ENCODE measurements around the gene PIGU. TPM values are rescaled to one million over a fixed set of nuclear protein-coding genes. Genes with fewer than 3 reads are reported as not detected.

The PIGU gene
- polyA plus RNA-seq, 1 donor from 2014 or later, result 35.8 TPM

DNA sequence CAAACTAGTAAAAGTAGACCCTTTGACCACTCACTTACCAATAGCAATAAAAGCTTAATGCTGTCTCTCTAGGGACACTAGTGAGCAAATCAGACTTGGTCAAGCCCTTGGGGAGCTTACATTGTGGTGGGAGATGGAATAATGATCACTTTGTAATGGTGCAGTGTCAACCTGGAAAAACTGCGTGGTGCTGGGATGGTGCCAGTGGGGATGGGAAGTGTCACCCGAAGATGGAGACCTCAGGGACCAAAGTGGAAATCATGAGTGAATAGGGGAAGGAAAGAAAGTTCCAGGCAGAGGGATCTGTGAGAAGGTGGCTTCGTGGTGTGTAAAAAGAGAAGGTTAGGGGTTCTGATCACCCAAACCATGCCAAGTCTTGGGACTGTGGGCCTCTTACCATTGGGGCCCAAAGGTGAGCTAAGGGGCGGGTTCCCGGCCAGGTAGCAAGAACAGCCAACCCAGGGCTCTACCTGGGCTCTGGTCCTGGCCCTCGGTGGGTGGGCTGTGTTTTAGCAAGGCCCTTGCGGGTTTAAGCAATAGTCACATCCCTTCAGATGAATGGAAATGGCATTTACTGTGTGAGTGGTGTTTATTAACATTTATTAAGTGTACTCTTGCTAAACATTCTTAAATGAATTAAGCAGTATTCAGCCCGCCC is 145.2 kb downstream of the PIGU start:
- no peak overlapping the region for H2AFZ ChIP-seq (ENCODE audit: low read depth, low read length)

DNA sequence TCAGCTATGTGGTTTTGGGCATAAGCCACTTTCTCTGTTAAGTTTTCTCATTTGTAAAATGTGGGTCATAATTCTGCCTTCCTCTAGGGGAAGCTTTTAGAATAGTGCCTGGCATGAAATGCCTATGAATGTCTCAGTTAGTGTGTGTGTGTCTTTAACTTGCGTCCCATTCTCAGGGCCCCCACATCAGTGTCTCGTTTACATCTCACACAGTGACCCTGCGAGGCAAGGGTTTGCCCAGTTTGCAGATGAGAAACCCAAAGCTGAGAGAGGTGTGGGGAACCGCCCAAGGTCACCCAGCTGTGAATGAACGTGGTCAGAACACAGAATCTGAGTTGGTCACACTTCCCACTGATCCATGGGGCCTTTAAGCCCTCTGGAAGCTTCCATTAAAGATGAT is 146.6 kb downstream of the PIGU start:
- H3F3A ChIP-seq (ENCODE audit: insufficient read depth, low read length, poor library complexity, severe bottlenecking), result no peaks in the 10 kb centered on the region
- no peaks in the 10 kb centered on the region for H3K9me2 ChIP-seq (ENCODE audit: insufficient read depth, low read length)
- no peak overlapping the region for H2AFZ ChIP-seq (ENCODE audit: low read depth, low read length)
- H3K9me3 ChIP-seq (ENCODE audit: low read length), result no peaks in the 10 kb centered on the region
- H3K36me3 ChIP-seq (ENCODE audit: insufficient read depth, low read length), result no peaks in the 10 kb centered on the region
- no peak overlapping the region for H3K4me2 ChIP-seq (ENCODE audit: low read length)
- H4K20me1 ChIP-seq (ENCODE audit: insufficient read depth), result no peaks in the 10 kb centered on the region
- peaks cover under 1% of the 10 kb centered on the region for H3K79me2 ChIP-seq (replicated peaks; ENCODE audit: insufficient read depth, low read length)
- no peak overlapping the region for H3K4me3 ChIP-seq (ENCODE audit: low read length)
- H3K27ac ChIP-seq (ENCODE audit: low read length), result no peak overlapping the region
- H3K27me3 ChIP-seq (ENCODE audit: insufficient read depth, low read depth, low read length), result no peaks in the 10 kb centered on the region
- H3K9ac ChIP-seq (ENCODE audit: low read length), result no peak overlapping the region
- TF ChIP-seq EZH2 (IDR thresholded peaks at IDR 0.05; ENCODE audit: borderline replicate concordance, insufficient read depth, low read length, poor library complexity, severe bottlenecking), result no peak
- TF ChIP-seq TAF1 (IDR thresholded peaks at IDR 0.05; ENCODE audit: low read depth), result no peak
- no peak for TF ChIP-seq REST (IDR thresholded peaks at IDR 0.05; ENCODE audit: borderline replicate concordance)
- no peak for TF ChIP-seq POLR2AphosphoS5 (IDR thresholded peaks at IDR 0.05)
- TF ChIP-seq SMC3 (conservative IDR thresholded peaks at IDR 0.05; ENCODE audit: poor library complexity), result no peak
- TF ChIP-seq, protein P1, sequence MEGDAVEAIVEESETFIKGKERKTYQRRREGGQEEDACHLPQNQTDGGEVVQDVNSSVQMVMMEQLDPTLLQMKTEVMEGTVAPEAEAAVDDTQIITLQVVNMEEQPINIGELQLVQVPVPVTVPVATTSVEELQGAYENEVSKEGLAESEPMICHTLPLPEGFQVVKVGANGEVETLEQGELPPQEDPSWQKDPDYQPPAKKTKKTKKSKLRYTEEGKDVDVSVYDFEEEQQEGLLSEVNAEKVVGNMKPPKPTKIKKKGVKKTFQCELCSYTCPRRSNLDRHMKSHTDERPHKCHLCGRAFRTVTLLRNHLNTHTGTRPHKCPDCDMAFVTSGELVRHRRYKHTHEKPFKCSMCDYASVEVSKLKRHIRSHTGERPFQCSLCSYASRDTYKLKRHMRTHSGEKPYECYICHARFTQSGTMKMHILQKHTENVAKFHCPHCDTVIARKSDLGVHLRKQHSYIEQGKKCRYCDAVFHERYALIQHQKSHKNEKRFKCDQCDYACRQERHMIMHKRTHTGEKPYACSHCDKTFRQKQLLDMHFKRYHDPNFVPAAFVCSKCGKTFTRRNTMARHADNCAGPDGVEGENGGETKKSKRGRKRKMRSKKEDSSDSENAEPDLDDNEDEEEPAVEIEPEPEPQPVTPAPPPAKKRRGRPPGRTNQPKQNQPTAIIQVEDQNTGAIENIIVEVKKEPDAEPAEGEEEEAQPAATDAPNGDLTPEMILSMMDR (IDR thresholded peaks at IDR 0.05; ENCODE audit: poor library complexity, severe bottlenecking), result no peak
- no peak for TF ChIP-seq MXI1 (conservative IDR thresholded peaks at IDR 0.05; ENCODE audit: poor library complexity, severe bottlenecking)
- no peak for TF ChIP-seq RAD21 (conservative IDR thresholded peaks at IDR 0.05)

More for the DNA sequence above, 145.2 kb downstream of the PIGU start:
- no peaks in the 10 kb centered on the region for H3K9me3 ChIP-seq (ENCODE audit: low read length)
- TF ChIP-seq MXI1 (conservative IDR thresholded peaks at IDR 0.05; ENCODE audit: poor library complexity, severe bottlenecking), result no peak
- no peak for TF ChIP-seq POLR2AphosphoS5 (IDR thresholded peaks at IDR 0.05)
- TF ChIP-seq SMC3 (conservative IDR thresholded peaks at IDR 0.05; ENCODE audit: poor library complexity), result no peak
- no peak for TF ChIP-seq EP300 (conservative IDR thresholded peaks at IDR 0.05; ENCODE audit: poor library complexity, severe bottlenecking)
- TF ChIP-seq, protein P1 (IDR thresholded peaks at IDR 0.05; ENCODE audit: poor library complexity, severe bottlenecking), result no peak
- TF ChIP-seq REST (IDR thresholded peaks at IDR 0.05; ENCODE audit: borderline replicate concordance), result no peak
- H3K4me2 ChIP-seq (ENCODE audit: low read length), result no peak overlapping the region
- no peaks in the 10 kb centered on the region for H4K20me1 ChIP-seq (ENCODE audit: insufficient read depth)
- H3K9me2 ChIP-seq (ENCODE audit: insufficient read depth, low read length), result no peaks in the 10 kb centered on the region
- H3K27ac ChIP-seq (ENCODE audit: low read length), result no peak overlapping the region
- H3K27me3 ChIP-seq (ENCODE audit: insufficient read depth, low read depth, low read length), result no peaks in the 10 kb centered on the region
- no peak overlapping the region for H3K9ac ChIP-seq (ENCODE audit: low read length)
- no peaks in the 10 kb centered on the region for H3K79me2 ChIP-seq (replicated peaks; ENCODE audit: insufficient read depth, low read length)
- no peaks in the 10 kb centered on the region for H3F3A ChIP-seq (ENCODE audit: insufficient read depth, low read length, poor library complexity, severe bottlenecking)
- no peaks in the 10 kb centered on the region for H3K36me3 ChIP-seq (ENCODE audit: insufficient read depth, low read length)
- no peak overlapping the region for H3K4me3 ChIP-seq (ENCODE audit: low read length)
